Stimulated activated CD4-positive, alpha-beta T cell treated with anti-CD3 and anti-CD28 coated beads, Interleukin-12 subunit alpha, Interleukin-12 subunit beta, amount 100 ng/mL, for 4 hours (primary cell): ENCODE data around the gene CSF1.
"Not testable (repeated sequence)": the region's sequence is repeated elsewhere in the genome, so short reads cannot be mapped to it uniquely, and the experiment has no call there.

Experiments used
- DNase-seq: peaks from one replicate; pipeline ENCODE4 v3.0.0-alpha.2; 2020

The CSF1 gene

DNA sequence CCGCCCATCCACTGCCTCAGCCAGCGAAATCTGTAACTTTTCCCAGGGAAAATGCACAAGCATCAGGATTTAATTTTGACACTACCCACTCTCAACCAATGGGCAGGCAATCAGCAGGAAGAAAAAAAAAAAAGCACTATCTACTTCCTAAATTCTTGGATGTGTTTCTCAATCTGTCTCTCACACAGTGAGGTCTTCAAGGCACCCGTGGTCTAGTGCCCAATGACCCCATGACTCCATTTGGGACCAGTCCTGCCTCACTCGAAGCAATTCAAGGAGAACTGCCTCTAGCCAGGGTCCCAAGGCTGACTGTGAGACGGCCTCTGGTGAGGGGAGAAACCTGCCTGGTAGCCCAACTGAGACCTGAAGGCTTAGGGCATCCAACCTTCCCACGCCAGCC lies 35.9 kb downstream of the CSF1 start:
- no peak for DNase-seq

DNA sequence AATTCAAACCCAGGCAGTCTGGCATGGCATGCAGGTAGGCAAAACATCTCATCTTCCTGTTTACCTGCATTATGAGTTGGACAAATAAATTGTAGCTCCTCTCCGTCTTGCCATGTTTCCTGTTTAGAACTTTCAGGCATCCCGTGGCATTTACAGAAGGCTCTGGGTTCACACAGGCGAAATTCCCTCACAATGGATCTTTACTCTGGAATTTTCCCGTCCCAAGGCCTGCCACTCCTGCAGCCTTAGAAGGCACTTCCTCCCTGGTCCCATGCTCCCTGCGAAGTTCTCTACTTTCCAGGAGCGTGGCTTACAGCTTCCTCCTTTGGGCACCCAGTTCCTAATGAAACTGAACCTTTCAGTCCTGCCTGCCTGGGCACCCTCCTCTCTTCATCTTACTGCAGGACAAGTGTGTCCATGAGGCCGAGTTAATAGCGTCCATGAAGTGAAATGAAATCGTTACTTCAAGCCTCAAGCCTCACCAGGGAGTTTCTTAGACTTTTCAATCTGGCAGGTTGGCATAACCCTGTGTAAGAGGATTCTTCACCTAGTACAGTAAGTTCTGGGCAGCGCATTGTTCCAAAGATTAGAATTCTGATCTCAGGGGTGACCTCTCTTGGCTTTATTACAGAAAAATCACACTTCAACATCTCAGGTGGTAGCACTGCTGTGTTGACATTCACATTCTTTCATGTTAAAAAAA lies 37.1 kb downstream of the CSF1 start:
- DNase-seq = no peak

DNA sequence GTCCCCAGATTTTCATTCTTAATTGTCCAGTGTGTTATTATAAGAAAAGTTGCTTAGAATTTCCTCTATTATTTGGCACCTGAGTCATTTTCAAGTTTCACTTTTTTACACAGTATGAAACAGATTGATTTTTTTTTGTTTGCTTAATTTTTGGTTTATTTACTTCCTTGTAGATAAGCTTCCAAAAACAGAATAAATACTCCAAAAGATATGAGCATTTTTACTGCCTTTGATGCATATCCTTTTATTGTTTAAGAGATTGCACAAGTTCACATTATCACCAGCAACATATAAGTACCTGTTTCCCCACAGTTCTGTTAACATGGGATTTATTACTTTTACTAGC lies 37.6 kb downstream of the CSF1 start:
- DNase-seq = no peak

DNA sequence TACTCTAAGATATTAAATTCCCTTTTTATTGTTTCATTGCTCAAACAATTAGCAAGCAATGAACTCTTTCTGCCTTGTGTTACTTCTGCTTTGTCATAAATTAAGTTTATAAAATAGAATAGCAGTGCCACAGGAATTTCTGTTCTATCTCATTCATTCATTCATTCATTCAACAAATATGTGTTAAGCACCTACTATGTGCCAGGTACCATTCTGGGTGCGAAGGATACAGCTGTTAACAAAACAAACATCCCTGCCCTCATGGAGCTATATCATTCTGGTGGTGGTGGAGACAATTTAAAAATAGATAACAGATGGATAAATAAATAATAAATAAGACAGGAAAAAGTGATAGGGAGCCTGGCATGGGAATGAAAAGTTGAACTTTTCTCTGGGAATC lies 39.4 kb downstream of the CSF1 start:
- no peak for DNase-seq

DNA sequence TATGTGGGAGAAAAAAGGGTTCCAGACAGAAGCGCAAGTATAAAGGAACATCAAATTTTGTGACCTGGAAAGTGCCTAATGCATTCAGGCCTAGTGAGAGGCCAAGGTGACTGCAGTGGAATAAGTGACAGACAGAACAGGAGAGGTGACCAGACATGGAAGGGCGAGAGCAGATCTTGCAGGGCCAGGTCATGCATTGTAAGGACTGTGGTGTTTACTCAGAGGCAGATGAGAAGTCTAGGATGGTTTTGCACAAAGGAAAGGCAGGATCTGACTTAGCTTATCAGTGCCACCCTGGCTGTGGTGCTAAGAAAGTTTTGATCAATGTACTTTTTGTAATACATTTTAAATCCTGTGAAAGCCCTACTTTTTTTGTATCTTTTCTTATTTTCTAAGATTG lies 39.9 kb downstream of the CSF1 start:
- DNase-seq = no peak

DNA sequence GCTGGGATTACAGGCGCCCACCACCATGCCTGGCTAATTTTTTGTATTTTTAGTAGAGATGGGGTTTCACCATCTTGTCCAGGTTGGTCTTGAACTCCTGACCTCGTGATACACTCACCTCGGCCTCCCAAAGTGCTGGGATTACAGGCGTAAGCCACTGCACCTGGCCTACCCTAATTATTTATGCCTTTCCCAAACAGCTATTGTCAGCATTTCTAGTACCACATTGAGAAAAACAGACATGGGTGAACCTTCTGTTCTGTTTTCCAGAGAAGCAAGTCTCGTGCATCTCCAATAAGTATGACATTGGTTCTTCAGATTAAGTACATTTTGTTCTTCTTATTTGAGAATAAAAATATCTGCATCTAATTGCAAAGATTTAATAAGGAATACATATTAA lies 40.9 kb downstream of the CSF1 start:
- not testable (repeated sequence) for DNase-seq

DNA sequence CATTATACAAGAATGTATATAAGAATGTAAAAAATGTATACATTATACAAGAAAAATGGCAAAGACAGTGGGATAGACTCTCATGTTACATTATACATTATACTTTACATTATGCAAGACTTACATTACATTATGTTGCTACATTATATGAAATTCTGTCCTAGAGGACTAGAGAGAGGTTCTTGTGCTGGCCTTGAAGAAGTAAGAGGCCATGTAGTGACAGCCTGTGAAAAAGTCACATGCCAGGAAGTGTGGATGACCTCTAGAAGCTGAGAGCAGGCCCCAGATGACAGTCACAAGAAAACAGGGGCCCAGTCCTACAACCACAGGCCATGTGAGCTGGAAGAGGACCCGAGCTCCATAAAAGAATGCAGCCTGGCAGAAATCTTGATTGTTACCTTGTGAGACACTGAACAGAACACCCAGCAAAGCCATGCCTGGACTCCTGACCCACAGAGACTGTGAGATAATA lies 43.4 kb downstream of the CSF1 start:
- DNase-seq = no peak

DNA sequence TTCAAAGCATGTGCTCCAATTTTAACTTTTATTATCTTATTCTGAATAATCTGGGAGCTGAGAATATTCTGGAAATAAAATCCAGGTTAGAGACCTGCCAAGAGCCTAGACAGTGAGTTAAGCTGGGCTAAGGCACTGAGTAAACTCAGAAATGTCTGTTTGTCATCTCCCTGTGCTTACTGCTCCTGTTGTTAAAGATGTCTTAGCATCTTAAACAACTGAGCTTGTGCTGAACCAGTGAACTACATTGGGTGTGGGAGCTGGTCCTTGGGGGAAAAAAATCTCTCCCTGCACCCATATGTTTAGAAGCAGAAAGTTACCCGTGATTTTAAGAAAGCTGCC lies 49.0 kb downstream of the CSF1 start:
- no peak for DNase-seq

DNA sequence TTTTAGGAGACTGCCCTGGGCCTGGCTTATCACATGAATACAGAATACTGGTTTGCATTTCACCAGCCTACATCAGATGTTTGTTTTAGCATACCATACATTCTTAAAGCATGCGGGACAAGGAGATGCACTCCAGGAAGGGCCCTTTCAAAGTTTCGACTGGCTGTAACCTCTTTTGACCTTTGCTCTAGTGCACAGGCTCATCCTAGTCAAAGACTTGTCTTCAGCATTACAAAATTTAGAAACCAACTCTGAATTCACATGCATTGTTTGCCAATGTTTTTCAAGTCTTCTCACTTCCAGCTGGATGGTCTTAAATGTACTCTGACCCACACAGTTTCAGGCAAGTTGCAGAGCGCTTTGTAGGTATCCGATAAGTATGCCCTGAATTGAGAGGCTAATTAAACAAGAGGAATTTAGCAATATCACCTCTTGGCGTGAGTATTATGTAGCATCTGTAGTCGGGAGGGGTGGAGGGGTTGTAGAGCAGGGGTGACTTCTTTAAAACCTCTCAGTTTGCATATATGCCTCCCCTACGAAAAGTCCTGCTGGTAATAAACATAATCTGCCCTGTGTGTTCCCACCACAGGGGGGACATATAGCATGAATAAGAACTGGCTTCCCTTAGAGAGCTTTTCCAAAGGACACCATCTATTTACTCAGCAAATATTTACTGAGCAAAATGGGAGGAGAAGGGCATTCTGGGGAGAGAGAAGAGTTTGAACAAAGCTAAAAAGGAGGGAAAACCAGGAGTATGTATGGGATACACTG lies 49.5 kb downstream of the CSF1 start:
- DNase-seq = no peak

DNA sequence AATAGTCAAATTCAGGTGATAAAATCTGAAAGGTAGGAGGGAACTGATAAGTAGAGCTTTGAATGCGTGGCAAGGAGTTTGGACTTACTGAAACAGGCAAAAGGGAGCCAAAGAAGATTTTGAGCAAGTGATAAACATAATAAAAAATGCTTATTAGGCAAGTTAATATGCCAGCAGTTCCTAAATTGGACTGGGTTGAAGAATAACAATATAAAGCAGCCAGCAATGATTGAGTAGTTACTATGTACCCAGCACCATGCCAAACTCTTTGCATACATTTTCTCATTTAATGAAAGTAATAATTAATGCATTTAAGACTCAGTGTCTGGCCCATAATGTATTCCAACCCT lies 50.1 kb downstream of the CSF1 start:
- no peak for DNase-seq

DNA sequence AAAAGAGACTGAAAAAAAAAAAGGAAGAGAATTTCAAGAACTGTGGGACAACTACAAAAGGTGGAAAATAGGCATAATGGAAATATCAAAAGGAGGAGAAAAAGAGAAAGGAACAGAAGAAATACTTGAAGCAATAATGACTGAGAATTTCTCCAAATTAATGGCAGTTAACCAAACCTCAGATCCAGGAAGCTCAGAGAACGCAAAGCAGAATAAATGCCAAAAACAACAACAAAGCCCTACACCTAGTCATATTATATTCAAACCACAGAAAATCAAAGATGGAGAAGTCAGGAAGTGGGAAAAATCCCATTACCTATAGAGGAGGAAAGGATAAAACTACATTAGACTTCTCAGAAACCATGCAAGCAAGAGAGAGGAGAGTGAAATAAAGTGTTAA lies 53.2 kb downstream of the CSF1 start:
- DNase-seq = no peak

DNA sequence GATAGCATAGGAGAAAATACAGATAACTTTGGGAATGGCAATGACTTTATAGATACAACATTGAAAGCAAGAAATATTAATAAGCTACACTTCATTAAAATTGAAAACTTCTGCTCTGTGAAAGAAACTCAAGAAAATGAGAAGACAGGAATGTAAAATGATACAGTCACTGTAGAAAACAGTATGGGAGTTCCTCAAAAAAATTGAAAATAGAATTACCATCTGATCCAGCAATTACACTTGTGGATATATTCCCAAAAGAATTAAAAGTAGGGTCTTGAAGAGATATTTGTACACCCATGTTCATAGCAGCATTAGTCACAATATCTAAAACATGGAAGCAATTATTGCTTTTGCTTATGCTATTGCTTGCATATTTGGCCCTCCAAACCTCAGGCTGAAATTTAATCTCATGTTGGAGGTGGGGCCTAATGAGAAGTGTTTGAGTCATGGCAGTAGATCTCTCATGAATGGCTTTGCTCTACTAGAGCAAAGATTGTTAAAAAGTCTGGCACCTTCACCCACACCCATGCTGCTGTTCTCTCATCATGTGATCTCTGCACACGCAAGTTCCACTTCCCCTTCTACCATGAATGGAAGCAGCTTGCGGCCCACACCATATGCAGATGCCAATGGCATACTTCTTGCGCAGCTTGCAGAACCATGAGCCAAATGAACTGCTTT lies 58.6 kb downstream of the CSF1 start:
- no peak for DNase-seq

DNA sequence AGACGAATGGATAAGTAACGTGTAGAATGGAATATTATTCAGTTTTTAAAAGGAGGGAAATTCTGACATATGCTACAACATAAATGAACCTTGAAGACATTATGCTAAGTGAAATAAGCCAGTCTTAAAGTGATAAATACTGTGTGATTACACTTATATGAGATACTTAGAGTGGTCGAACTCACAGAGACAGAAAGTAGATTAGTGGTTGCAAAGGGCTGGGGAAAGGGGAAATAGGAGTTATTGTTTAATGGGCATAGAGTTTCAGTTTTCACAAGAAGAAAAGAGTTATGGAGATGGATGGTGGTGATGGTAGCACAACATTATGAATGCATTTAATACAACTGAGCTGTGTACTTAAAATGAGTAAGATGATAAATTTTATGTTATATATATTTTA lies 59.3 kb downstream of the CSF1 start:
- no peak for DNase-seq

DNA sequence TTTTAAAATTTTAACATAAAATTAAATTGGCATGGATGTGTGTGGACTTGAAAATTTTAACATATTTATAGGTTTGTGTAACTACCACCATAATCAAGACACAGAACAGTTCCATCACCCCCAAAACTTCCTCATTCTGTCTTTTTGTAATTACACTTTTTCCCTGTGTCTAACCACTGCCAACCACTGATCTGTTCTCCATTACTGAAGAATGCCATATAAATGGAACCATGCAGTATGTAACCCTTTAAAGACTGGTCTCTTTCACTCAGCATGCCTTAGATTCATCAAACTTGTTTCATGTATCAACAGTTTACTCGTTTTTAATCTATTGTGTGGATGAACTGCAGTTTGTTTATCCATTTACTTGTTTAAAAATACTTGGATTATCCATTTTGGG lies 60.9 kb downstream of the CSF1 start:
- DNase-seq = no peak

DNA sequence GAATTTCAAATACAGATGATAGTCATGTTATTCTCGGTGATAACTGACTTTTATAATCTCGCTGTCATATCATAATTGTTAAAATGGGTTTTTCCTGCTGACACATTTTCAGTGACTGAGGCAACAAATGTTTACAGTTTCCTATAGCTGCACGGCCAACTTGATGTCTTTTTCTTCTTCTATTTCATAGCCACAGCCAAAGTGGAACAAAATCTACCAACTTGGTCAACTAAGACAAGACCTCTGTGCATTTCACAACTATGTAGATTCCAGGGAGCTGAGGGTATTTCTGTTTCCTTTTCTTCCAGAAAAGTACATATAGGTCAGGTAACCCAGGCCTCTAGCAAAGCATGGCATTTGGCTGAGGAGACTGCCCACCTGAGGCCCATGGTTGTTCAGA lies 63.5 kb downstream of the CSF1 start:
- DNase-seq = no peak

DNA sequence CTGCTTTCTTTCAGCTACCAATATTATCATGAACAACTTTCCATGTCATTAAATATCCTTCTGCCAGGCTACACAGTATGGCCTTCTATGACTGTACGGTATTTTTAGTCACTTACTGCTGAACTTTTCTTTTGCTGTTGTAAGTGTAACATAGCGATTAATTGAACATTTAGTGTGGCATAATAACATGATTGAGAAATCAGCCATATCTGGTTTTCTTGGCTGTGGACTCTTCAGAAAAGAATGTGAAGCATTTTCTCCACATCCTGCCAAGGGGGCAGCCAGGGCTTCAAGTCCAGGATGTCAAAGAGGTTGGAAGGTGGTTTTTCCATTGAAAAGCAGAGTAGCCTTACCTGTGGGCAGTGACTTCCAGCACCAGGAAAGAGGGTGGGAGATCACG lies 65.1 kb downstream of the CSF1 start:
- no peak for DNase-seq

DNA sequence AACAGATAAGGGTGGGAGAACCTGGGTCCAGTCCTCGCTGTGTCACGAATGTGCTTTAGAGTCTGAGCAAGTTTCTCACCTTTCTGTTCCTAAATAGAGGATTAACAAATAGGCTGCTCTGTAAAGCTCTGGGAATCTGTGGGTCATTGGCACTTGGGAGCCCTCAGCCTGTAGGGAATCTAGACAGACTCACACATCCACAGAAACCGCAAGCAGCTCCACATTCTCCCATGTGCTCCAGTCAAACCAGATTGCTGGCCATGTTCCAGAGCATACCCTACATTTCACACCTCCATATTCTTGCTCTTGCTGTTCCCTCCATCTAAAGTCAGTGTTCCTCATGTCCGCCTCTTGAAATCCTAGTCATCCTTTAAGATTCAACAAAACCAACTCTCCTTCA lies 66.1 kb downstream of the CSF1 start:
- DNase-seq = no peak

DNA sequence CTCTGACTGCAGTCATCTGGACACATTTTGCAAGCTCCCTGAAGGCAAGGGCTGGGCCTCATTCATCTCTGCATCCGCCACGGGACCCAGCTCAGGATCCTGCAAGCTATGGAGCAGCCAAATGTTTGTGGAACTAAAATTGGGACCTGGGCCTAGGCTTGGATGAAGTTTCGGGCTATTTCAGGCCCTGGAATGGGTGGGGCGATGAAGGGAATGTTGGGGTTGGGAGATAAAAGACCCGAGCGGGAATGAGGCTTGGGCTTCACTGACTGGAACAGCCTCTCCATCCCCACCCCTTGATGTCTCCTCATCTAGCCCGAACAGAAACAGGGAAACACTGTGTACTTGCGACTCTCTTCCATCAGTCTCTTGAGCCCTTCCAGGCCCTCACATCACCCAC lies 66.6 kb downstream of the CSF1 start:
- DNase-seq = no peak

DNA sequence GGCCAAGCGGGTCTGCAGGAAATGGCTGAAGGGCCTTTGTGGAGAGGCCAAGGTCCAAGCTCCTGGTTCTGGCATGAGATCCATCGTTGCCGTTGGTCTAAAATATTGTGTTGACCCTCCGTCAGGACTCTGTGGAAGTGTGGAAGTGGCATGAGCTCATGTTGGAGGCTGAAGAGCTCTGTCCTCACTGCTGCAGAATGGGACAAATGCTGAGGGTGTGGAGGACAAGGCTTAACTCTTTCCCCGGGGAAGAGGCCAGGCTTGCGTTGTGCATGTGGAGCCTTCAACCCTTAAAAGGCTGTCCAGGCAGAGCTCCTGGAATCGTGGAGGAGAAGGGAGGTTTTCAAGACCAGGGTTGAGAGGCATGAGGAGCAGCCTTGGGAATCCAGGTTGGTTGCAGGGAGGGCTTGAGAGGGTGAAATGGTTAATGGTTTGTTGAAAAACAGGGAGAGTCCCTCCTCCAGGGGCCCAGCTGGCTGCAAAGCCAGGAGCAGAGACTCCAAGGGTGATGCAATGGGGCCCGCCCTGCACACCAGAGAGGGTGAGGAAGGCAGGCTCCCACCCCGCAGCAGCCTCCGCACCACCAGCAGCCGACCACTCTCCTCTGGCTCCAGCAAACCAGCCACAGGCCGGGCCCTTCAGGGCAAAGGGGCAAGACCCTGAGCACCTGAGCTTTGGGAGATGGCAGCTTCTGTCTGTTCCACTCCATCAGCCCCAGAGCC lies 67.2 kb downstream of the CSF1 start:
- no peak for DNase-seq

DNA sequence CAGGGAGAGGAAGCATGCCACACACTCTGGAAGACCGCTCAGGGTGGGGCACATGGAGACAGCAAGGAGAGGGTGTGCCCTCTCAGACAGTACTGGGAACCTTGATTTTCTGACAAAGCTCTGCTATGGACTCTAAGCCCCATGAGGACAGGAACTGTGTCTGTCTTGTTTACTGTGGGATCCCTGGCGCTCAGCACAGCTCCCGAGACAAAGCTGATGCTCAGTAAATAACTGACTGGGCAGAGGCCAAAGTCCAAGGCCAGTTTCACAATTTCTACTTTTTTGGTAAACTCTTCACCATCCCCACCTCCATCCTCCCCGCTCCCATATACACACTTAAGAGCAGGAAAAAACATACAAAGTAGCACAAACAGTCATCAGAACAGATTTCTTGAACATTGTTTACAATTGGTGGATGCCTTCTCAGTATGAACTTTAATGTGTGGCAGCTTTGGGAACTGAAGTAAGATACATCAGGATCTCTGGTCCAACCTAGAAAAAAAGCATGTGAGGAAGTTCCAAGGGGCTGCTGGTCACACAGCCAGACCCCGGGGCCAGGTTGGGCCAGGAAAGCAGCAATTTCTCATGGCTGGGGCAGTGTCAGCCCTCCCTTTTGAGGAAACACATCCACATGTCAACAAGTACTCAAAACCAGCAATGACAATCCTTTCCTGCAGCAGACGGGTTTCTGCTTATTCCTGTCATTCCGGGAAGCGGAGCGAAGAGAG lies 68.3 kb downstream of the CSF1 start:
- DNase-seq = no peak

DNA sequence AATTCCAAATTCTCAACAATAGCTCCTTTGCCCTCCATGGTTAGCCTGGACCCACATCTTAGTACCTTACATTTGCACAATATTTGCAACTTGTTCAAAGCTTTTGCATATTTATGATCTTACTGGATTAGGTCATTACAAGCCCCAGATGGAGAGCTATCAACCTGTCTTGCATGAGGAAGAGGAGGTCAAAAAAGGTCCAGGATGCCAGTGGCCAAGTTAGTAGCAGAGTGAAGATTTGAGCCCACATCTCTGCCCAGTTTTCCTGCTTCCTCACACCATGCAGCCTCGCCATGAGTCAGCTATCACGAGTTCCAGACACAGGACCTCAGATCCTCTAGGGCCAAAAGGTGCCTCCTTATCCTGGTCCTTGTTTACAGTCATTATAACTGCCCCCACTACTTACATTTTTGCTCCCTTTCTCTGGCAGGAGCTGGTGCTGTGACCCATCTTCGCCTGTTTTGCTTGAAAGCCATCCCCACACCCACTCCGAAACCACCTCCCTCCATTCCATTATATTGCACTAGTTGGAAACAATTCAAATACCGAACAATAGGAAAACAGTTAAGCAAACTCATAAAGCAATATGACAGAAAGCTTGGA lies 68.9 kb downstream of the CSF1 start:
- DNase-seq = no peak
